HG03442 (cell line): Measurements from ENCODE around the gene SORCS2.

Source experiments
- ATAC-seq: cut with Tn5 transposase; IDR thresholded peaks from one replicate; pipeline ENCODE4 v1.9.1; 2021; ENCODE audit warnings: mild to moderate bottlenecking, moderate library complexity; ENCODE audit not compliant: unreplicated experiment

SORCS2 gene

GRCh38 chr4:7333801-7334421 is 141.6 kb downstream of the SORCS2 start:
- no peak for ATAC-seq

- ATAC-seq = no peak
These were observed 142.4 kb downstream of the SORCS2 start for GRCh38 chr4:7334521-7335275.

- ATAC-seq = peak; percentile 64
These were observed 143.2 kb downstream of the SORCS2 start for GRCh38 chr4:7335344-7336066.

GRCh38 chr4:7336067-7336569 is 143.8 kb downstream of the SORCS2 start:
- no peak for ATAC-seq

GRCh38 chr4:7336732-7337131 is 144.4 kb downstream of the SORCS2 start:
- no peak for ATAC-seq

GRCh38 chr4:7337196-7338058 is 145.1 kb downstream of the SORCS2 start:
- ATAC-seq = no peak

DNA sequence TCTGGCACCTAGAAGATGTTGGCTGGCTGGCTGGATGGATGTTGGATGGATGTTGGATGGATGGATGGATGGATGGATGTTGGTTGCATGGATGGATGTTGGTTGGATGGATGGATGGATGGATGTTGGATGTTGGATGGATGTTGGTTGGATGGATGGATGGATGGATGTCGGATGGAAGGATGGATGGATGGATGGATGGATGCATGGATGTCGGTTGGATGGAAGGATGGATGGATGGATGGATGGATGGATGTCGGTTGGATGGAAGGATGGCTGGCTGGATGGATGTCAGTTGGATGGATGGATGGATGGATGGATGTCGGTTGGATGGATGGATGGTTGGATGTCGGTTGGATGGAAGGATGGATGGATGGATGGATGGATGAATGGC is 145.7 kb downstream of the SORCS2 start:
- ATAC-seq = no peak

- no peak for ATAC-seq
These were observed 146.7 kb downstream of the SORCS2 start for GRCh38 chr4:7338876-7339623.

DNA sequence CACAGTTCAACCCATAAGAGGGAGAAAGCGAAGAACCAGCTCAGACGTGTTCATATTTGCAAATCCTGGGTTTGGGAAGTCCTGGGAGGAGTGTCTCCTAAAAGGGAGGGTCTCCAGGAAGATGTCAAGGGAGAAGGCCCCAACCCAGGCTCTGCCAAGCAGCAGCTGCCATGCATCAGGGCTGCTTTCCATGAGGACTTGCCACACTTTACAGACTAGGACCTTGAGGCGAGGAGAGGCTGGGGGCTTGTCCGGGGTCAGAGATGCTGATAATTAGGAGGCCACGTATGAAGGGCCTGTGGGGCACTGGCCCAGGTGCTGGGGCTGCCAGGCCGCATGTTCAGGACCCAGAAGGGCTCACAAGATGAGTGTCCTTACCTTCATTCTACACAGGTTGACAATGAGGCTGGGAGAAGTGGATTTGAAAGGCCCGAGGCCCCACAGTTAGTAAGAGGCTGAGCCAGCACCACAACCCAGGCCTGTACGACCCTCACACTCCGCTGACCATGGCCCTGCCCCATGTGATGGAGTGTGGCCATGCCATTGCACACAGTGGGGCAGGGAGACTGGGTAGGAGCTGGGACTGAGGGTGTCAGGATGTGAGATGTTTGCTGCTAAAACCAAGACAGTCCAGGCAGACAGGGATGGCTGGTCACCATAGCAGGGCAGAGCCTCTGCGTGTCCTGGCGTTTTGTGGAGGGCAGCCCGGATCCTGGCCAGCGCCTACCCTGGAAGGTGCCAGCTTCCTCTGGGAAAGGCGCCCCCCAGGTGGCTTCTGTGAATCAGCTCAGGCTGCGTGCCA is 147.6 kb downstream of the SORCS2 start:
- ATAC-seq = no peak

- no peak for ATAC-seq
These were observed 148.5 kb downstream of the SORCS2 start for GRCh38 chr4:7340553-7341433.

DNA sequence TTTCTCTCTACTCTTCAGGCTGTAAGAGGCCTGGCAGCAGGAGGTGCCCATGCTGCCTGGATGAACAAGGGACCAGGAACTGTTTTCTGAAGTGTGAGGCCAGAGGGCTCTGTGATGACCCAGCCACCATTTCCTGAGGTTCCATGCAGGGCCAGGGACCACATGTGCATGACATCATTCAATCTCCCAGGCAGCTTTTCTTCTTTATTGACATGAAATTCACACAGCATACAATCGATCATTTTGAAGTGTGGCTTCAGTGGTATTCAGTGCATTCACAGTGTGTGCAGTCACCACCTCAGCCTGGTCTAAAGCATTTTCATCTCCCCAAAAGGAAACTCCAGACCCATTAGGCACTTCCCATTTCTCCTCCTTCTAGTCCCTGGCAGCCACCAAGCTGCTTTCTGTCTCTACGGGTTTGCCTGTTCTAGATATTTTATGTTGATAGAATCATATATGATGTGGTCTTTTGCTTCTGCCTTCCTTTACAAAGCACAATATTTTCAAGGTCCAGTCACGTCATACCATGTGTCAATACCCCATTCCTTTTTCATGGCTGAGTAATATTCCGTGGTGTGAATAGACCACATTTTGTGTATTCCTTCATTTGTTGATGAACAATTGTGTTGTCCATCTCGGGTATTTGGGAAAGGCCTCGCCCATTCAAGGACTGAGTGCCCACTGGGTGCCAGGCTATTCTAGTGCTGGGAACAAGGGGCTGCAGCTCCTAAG is 149.3 kb downstream of the SORCS2 start:
- no peak for ATAC-seq

DNA sequence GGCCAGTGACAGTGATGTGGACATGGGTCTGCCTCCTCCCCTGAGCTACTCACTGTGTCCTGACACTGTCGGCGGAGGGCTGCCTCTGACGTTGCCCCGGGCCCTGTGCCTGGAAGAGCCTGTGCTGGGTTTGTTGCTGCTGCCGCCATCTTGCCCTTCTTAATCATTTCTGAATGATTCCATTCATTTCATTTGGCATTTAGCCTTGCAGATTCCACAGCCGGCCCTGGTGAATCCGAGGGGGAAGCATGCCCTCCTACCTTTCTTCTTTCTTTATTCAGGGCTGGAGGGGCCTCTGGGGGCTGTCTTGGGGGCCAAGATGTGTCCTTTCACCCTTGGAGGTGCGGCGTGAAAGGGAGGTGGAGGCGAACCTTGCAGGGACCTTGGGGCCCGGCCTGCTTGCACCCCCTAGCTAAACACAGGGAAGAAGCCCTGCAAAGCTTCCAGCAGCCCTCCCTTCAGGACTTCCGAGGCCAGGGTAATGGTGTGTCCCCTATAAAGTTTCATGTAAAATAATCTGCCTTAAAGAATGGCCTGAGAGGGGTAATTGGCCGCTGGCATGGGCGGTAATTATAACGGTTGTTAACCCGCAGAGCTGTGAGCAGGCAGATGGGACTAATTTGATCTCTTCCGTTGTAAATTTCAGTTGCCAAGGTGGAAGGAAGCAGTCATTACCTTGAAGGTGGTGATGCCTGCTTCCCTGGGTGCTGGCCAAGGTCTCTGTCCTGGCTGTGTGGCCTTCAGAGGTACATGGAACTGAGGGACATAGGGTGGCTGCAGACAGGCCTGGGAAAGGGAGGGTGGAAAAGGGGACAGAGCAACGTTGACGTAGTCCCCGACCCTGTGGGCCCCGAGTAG is 150.1 kb downstream of the SORCS2 start:
- ATAC-seq = no peak

DNA sequence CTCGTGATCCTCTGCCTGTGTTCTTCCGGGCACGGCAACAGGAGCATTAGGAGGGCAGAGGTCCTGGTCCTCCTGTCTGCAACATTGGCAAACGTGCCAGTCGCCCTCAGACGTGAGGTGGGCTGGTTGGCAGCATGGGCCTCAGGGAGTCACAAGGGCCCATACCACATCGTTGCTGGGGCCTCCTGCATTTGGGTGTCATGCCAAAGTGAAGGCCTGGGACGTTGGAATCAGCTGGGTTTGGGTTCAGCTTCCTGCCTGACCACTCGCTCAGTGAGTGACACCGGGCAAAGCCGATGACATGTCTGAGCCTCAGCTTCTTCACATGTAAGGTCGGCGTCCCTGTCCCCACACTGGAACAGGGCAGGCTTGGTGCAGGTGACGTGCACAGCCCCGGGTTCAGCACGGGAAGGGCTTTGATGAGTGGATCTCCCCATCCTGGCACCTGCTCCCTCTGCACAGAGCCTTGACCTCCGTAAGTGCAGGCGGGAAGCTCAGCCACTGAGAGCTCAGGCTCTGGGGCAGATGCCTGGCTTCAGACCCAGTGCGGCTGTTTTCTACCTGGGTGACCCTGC is 150.8 kb downstream of the SORCS2 start:
- ATAC-seq = no peak

DNA sequence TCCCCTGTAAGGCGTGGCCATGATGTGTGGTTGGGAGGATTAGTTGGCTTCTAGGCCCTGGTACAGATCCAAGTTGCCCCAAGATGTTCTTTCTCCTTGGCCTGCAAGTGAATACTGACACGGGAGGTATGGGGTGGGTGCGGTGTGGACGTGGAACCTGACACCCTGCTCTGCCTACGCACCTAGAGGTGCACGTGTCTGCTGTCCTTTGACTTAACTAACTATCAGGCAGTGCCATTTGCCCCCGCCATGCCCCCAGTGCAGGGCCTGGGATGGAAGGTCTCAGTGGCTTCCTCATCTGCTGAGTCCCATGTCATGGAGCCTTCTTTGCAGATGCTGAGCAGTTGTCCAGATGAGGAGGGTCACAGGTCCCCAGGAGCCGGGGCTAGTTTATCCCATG is 151.6 kb downstream of the SORCS2 start:
- ATAC-seq = no peak

- no peak for ATAC-seq
These were observed 152.4 kb downstream of the SORCS2 start for GRCh38 chr4:7344636-7345155.

- no peak for ATAC-seq
These were observed 155.6 kb downstream of the SORCS2 start for GRCh38 chr4:7347981-7348380.
